ENCODE data around the gene PITPNB. TPM values are rescaled to one million over a fixed set of nuclear protein-coding genes. Genes with fewer than 3 reads are reported as not detected.

The PITPNB gene
- polyA plus RNA-seq, 3 donors = 62.7 to 64.6 (median 63.1) TPM

DNA sequence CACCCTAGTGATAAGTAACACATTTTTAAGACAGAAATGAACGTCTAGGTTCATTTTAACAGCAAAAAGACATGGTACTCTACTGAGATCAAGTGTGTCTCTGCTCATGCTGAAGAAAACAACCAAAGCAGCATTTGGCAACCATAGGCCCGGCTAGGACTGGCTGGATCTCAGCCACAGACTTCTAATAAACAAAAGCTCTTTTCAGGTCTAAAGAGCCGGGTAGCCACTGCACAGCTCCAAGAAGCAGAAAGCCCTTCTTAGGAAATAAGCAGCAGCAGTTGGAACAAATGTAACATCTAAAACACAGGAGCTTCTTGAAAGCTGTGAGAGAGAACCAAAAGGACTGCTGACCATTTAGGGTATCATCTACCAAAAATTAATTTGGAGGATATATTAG is 37.6 kb downstream of the PITPNB start:
- DNase-seq (ENCODE audit: low read depth in 3 of 3, low spot score in 2 of 3) = no peak

DNA sequence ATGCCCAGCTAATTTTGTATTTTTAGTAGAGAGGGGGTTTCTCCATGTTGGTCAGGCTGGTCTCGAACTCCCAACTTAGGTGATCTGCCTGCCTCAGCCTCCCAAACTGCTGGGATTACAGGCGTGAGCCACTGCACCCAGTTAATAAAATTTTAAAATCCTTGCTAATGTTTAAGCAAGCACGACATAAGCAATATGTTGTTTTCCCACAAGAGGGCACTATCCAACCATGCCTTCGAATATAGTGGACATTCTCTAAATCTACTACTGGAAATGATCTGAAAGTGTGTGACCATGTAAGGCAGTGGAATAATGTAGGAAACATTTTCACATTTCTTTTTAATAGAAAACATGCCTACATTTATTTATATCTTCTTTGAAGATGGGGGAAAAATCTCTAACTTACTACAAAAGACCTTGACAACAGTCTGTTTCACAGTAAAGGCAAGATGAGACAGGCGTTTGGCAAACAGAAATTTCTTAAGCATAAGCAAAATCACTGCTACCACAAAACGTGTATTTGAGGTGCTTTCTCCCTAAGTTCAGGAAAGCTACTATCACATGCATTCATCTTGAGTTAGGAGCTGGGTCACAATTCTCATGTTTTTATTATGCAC is 38.2 kb downstream of the PITPNB start:
- peak in 2 of 3 donors; percentile 58 to 71 for DNase-seq (ENCODE audit: low read depth in 3 of 3, low spot score in 2 of 3)

- no peak for DNase-seq (ENCODE audit: low read depth in 3 of 3, low spot score in 2 of 3)
These were observed 39.1 kb downstream of the PITPNB start for GRCh38 chr22:27879923-27880322.

- DNase-seq (ENCODE audit: low read depth in 3 of 3, low spot score in 2 of 3) = no peak
These were observed 40.5 kb downstream of the PITPNB start for GRCh38 chr22:27878541-27878940.

DNA sequence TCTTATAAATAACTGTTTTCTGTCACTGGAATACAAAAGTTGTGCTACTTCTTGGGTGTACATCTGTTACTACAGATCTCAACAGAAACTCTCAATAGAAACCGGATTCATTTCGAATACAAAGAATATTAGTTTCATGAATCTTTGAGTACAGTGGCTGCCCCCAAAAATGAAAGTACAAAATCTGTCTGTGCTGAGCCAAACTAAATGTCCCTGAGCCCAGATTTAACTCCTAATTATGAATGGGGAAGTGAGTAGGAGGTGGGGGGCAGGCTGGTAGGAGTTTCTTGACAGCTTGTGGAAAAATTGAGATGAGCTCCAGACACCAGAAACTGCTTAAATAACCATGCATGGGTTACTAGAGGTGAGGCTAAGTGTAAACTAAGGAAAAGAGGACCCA is 41.6 kb downstream of the PITPNB start:
- no peak for DNase-seq (ENCODE audit: low read depth in 3 of 3, low spot score in 2 of 3)

- no peak for DNase-seq (ENCODE audit: low read depth in 3 of 3, low spot score in 2 of 3)
These were observed 42.4 kb downstream of the PITPNB start for GRCh38 chr22:27876684-27877083.

DNA sequence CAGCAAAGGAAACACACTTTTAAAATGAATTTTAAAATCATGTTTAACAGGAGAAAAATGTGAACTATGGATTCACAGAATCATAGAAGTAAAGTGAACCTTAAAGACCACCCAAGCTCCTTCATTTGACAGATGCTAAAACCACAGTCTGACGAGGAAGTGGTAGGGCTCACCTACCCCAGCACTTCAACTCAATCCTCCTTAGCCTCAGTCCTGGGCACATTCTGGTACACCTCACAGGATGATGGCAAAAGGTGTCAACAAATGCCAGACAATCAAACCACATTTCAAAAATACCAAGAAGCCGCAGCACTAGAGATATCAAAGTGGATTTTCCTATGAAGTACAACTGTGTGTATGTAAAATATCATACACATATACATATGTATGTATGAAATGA is 43.1 kb downstream of the PITPNB start:
- DNase-seq (ENCODE audit: low read depth in 3 of 3, low spot score in 2 of 3) = no peak

GRCh38 chr22:27874764-27875163 is 44.3 kb downstream of the PITPNB start:
- DNase-seq (ENCODE audit: low read depth in 3 of 3, low spot score in 2 of 3) = no peak

DNA sequence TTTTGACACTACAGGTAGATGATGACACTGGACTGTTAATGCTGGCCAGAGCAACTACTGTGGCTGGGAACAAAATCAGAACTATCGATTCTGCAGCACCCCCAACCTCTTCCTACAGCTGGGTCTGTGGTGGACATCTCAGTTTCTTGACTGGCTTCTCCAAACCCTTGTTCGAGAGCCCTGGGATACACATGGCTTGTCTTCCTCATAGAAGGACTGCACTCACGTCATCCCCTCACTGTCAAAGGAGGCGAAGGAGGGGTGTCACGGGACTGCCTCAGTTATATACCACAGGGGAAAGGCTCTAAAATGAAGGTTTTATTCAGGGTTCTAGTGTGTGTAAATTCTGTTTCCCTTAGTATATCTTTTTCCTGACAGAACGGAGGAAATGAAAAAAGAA is 44.9 kb downstream of the PITPNB start:
- DNase-seq (ENCODE audit: low read depth in 3 of 3, low spot score in 2 of 3) = no peak

DNA sequence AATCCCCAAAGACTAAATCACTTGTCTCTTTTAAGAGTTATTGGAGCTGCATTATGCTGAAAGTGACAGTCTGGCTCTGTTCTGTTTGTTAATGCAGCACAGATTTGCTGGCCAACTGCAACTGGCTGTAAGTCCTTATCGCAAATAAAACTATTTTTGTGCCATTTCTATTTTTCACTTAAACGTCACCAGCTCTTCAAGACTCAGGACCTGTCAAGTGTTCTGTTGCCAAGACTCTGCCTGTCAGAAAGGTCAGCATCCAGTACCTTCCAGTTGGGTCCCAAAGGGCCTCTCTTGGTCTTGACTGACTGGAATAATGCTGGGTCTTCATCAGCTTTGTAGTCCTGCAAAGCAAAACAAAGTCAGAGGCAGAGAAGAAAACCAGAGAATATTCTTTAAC is 45.6 kb downstream of the PITPNB start:
- no peak for DNase-seq (ENCODE audit: low read depth in 3 of 3, low spot score in 2 of 3)

DNA sequence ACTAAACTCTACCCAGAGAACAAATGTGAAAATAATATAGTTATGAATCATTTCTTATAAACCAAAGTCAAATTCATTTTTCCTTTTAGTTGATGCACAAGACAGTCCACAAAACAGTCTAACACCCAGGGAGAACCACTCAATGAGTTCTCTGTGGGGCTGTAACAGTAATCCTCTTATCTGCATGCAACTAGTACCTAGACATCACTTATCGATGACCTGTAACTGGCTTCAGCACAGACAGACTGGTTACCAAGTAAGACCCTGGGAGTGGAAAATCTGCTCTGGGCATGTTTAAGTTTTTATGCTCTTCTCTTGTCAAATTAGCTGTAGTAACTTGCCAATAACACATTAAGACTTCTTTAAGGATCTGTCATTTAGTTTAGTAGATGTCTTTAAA is 46.6 kb downstream of the PITPNB start:
- DNase-seq (ENCODE audit: low read depth in 3 of 3, low spot score in 2 of 3) = no peak

DNA sequence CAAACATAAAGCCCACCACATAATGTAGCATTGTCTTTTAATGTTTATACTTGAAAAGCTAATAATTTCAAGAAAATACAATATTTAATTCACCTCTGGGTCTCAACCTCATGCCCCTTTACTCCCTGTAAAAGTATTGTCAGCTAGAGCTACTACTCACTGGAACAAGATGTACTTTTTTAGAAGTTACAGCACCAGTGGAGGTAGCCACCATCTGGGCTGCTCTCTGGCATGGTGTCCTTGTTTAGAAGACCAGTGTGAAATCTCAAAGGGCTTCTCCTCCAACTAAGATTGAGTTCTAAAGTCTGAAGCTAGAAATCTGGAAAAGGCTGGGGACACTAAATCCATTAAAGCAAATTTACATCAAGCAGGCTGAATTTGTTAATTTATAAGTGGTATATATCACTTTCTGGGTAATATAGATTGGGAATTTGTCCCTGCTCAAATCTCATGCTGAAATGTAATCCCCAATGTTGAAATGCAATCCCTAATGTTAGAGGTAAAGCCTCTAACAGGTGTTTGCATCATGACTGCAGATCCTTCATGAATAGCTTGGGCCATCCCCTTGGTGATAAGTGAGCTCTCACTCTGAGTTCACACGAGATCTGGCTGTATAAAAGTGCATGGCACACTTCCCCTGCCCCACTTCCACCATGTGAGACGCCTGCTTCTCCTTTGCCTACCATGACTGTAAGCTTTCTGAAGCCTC is 47.6 kb downstream of the PITPNB start:
- DNase-seq (ENCODE audit: low read depth in 3 of 3, low spot score in 2 of 3) = no peak

DNA sequence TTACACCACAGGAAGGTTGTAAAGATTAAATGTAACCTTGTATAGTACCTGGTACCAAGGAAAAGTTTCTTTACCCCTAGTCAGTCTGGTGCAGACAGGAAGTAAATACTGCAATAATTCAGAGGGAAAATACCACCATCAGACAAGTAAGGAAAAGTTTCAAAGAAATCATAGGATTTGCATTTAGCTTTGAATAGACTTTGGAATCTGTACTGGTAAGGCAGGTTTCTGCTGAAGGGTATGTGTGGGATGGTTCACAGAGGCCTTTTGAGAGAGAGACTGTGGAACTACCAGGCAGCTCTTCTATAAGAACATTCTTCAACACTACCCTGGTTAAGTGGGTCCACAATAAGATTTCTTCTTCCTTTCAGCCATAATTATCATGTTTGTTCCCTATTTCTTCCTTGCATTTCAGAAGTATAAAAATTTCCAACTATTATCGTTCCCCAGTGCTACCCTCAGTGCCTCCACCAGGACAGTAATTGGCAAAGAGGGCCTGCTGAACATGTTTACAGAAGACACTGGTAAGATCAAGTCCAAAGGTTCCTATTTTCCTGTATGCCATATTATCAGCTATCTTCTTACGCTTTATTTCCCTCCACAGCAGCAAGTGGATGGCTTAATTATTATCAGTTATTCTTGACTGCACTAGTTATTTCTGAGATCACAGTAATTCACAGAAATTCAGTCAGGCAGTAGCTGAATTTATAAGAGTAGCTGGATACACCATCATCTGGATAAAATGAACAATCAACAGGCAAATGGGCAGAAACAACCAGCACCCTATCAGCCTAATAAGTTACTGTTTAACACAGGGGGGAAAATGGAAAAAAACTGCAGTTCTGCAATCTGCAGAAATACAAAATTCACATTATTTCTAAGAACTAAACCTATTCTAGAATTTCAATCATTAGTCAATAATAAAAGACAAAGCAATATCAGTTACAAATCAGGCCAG is 48.5 kb downstream of the PITPNB start:
- no peak for DNase-seq (ENCODE audit: low read depth in 3 of 3, low spot score in 2 of 3)

GRCh38 chr22:27868732-27869282 is 50.2 kb downstream of the PITPNB start:
- DNase-seq (ENCODE audit: low read depth in 3 of 3, low spot score in 2 of 3) = no peak

DNA sequence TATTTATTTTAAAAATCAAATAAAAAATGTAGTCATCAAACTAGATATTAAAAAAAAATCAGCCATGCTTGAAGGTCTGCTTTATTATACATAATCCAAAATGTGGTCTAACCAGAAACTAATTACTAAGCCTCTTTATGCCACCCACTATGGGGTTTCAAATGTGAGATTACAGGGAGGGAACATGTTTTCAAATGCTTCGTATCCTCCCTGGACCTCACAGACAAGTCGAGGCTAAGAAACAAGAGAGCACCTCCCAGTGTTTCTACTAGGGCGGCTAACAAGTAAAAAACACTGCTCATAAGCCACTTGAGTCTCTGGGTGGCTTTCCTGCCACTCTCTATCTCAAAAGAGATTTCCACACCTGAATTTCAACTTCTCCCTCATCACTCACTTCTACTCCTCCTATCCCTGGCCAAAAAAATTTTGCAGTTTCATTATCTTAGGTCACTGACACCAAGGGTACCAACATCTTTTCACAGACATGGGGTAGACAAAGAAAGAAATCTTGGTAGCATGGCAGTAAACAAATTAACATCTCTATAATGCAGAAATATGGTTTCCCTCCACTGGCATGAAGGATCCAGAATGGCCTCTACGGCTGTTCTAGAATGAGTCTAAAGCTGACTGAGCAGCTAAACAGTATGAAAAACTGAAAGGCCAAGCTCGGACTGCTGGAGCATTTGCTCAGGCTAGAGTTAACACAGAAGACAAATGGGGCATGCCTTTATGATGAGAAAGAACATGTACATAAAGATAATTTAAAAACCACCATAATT is 50.9 kb downstream of the PITPNB start:
- no peak for DNase-seq (ENCODE audit: low read depth in 3 of 3, low spot score in 2 of 3)

GRCh38 chr22:27867085-27867952 is 51.7 kb downstream of the PITPNB start:
- no peak for DNase-seq (ENCODE audit: low read depth in 3 of 3, low spot score in 2 of 3)

GRCh38 chr22:27866135-27867084 is 52.6 kb downstream of the PITPNB start:
- DNase-seq (ENCODE audit: low read depth in 3 of 3, low spot score in 2 of 3) = no peak

- no peak for DNase-seq (ENCODE audit: low read depth in 3 of 3, low spot score in 2 of 3)
These were observed 53.6 kb downstream of the PITPNB start for GRCh38 chr22:27865496-27865895.

All from right renal cortex interstitium (tissue), 3 donors.